Neutrophil (primary cell): ENCODE measurements around the gene KLHL4.
"Not testable (repeated sequence)": the region's sequence is repeated elsewhere in the genome, so short reads cannot be mapped to it uniquely, and the experiment has no call there.

Experiments used
- H3K27ac ChIP-seq: fragments of 200-600 bp; sonication (generic); 2 replicates; pipeline ENCODE4 v1.5.1; 2016; ENCODE audit warnings: mild to moderate bottlenecking, moderate library complexity
- H3K27me3 ChIP-seq: fragments of 200-600 bp; sonication (generic); 2 replicates; pipeline ENCODE4 v1.6.0; 2016; ENCODE audit warnings: mild to moderate bottlenecking
- H3K36me3 ChIP-seq: fragments of 200-600 bp; sonication (generic); 2 replicates; pipeline ENCODE4 v1.5.1; 2017
- H3K4me1 ChIP-seq, 2 experiments: fragments of 200-600 bp in 1 of 2; sonication (generic) in 1 of 2; 1 replicate in 1 of 2; 2 replicates in 1 of 2; pipeline versions ENCODE4 v1.5.1 to v1.6.1; 2013 to 2016; ENCODE audit warnings: low read depth in 1 of 2, low read length in 1 of 2, mild to moderate bottlenecking in 1 of 2, moderate library complexity in 1 of 2; ENCODE audit not compliant: control insufficient read depth in 1 of 2, insufficient read depth in 1 of 2
- H3K4me3 ChIP-seq, 2 experiments: fragments of 200-600 bp in 1 of 2; sonication (generic) in 1 of 2; 1 replicate in 1 of 2; 2 replicates in 1 of 2; pipeline ENCODE4 v1.5.1; 2013 to 2016; ENCODE audit warnings: low read depth in 1 of 2, low read length in 1 of 2, mild to moderate bottlenecking in 1 of 2, moderate library complexity in 1 of 2
- H3K9me3 ChIP-seq: fragments of 200-600 bp; sonication (generic); 2 replicates; pipeline ENCODE4 v1.5.1; 2016
- TF ChIP-seq, protein P1 (sequence below): fragments of 200-600 bp; sonication (generic); IDR thresholded peaks from 2 replicates; pipeline ENCODE4 v1.5.1; 2016; ENCODE audit warnings: antibody characterized with exemption

KLHL4 gene, protein sequence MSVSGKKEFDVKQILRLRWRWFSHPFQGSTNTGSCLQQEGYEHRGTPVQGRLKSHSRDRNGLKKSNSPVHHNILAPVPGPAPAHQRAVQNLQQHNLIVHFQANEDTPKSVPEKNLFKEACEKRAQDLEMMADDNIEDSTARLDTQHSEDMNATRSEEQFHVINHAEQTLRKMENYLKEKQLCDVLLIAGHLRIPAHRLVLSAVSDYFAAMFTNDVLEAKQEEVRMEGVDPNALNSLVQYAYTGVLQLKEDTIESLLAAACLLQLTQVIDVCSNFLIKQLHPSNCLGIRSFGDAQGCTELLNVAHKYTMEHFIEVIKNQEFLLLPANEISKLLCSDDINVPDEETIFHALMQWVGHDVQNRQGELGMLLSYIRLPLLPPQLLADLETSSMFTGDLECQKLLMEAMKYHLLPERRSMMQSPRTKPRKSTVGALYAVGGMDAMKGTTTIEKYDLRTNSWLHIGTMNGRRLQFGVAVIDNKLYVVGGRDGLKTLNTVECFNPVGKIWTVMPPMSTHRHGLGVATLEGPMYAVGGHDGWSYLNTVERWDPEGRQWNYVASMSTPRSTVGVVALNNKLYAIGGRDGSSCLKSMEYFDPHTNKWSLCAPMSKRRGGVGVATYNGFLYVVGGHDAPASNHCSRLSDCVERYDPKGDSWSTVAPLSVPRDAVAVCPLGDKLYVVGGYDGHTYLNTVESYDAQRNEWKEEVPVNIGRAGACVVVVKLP

DNA sequence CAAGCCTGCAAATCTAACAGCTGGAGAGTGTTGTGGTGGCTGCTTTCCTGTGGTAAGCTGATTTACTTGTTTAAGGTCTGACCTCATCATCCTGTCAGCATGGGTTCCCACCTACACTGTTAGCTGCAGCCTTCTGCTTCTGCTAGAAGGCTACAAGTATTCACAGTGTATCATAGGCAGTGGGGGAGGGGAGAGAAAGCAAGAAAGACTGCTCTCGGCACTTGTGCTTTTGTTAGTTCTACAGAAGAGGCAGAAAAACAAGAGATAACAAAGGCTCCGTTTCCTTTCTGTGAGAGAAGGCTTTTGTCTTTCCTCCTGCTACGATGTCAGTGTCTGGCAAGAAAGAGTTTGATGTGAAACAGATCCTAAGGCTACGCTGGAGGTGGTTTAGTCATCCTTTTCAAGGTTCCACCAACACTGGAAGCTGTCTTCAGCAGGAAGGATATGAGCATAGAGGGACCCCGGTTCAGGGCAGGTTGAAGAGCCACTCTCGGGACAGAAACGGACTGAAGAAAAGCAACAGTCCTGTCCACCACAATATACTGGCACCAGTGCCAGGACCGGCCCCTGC lies at the start of gene KLHL4:
Gene KLHL4 (plus strand): TSS at position 232 of the 571 bp plus-strand sequence. CDS start 92 bp downstream, at position 324.
- H3K4me3 ChIP-seq = no peak within 1 kb of the TSS
- H3K4me1 ChIP-seq = no peaks in the 10 kb centered on the region
- no peaks in the 10 kb centered on the region for H3K36me3 ChIP-seq
- no peaks in the 10 kb centered on the region for H3K9me3 ChIP-seq
- H3K27me3 ChIP-seq = no peaks in the 10 kb centered on the region
- TF ChIP-seq, protein P1, sequence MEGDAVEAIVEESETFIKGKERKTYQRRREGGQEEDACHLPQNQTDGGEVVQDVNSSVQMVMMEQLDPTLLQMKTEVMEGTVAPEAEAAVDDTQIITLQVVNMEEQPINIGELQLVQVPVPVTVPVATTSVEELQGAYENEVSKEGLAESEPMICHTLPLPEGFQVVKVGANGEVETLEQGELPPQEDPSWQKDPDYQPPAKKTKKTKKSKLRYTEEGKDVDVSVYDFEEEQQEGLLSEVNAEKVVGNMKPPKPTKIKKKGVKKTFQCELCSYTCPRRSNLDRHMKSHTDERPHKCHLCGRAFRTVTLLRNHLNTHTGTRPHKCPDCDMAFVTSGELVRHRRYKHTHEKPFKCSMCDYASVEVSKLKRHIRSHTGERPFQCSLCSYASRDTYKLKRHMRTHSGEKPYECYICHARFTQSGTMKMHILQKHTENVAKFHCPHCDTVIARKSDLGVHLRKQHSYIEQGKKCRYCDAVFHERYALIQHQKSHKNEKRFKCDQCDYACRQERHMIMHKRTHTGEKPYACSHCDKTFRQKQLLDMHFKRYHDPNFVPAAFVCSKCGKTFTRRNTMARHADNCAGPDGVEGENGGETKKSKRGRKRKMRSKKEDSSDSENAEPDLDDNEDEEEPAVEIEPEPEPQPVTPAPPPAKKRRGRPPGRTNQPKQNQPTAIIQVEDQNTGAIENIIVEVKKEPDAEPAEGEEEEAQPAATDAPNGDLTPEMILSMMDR = no peak
- no peak within 1 kb of the TSS for H3K27ac ChIP-seq

DNA sequence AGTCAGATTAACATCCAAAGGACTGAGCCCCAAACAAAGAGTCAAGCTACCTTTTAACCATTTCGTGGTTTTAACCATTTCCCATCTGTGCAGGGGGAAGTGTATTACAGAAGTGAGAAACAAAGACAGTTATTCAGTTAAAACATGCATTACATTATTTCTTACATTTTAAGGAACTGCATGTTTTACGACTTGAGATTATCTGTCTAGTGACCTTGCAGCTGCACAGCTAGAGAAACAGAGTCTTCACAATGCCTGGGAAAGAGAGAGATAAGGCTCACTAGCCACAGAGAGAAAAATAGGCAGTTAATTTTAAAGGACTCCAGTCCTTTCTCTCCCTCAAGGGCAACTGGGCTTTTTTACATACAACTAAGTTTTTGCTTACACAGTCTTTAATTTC lies 48.7 kb upstream of the KLHL4 start:
- TF ChIP-seq, protein P1 = no peak
- Histone ChIP-seq H3K9me3 (no peaks in the 10 kb centered on the region), H3K4me1 (no peaks in the 10 kb centered on the region), H3K36me3 (no peaks in the 10 kb centered on the region), H3K27me3 (no peaks in the 10 kb centered on the region), H3K4me3 (no peak overlapping the region), H3K27ac (no peak overlapping the region)

DNA sequence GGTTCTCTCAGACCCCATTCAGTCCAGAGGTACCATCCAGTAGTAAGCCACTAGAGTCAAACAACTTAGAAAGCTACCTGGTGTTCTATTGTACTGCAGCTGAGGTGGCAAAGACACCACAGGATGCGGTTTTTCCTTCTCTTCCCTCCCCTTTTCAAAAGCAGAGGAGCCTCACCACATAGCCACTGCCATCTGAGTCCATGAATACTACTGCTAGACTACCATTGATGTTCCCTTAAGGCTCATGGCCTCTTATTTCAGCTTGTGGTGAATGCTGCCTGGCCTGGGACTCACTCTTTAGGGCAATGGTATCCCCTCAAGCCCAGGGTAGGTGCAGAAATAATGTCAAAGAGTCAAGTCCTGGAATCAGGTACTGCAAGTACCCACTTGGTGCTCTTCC lies 41.8 kb upstream of the KLHL4 start:
- TF ChIP-seq, protein P1 = no peak
- Histone ChIP-seq H3K4me1 (no peaks in the 10 kb centered on the region), H3K4me3 (no peak overlapping the region), H3K9me3 (no peaks in the 10 kb centered on the region), H3K27ac (no peak overlapping the region), H3K36me3 (no peaks in the 10 kb centered on the region), H3K27me3 (no peaks in the 10 kb centered on the region)

DNA sequence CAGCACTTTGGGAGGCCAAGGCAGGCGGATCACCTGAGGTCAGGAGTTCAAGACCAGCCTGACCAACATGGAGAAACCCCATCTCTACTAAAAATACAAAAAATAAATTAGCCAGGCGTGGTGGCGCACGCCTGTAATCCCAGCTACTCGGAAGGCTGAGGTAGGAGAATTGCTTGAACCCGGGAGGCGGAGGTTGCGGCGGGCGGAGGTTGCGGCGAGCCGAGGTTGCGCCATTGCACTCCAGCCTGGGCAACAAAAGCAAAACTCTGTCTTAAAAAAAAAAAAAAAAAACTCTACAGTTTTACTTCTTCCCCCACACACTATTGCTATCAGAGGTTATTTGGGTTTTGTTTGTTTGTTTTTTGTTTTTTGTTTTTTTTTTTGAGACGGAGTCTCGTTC lies 38.9 kb upstream of the KLHL4 start:
- H3K27ac ChIP-seq, H3K9me3 ChIP-seq, H3K4me1 ChIP-seq, H3K36me3 ChIP-seq, H3K27me3 ChIP-seq, H3K4me3 ChIP-seq: not testable (repeated sequence)

DNA sequence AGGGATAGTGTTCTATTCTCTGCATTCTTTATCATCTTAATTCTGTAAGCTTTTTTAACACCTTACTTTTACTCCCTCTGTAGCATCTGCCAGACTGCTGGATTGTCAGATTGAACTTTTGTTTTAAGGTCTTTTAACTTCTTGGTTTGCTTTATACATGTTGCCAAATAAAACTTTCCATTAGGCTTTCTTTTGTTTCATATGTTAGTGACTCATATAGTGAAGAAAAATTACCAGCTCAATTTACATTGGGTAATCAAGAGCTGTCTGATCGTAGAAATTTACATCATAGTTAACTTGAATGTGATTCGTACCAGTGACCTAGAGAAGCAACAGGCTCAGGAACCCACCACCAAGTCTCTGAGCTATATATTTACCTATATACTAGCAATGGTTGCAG lies 28.5 kb upstream of the KLHL4 start:
- no peaks in the 10 kb centered on the region for H3K4me1 ChIP-seq
- no peaks in the 10 kb centered on the region for H3K9me3 ChIP-seq
- H3K4me3 ChIP-seq = no peak overlapping the region
- TF ChIP-seq, protein P1 = no peak
- no peaks in the 10 kb centered on the region for H3K36me3 ChIP-seq
- H3K27ac ChIP-seq = no peak overlapping the region
- no peaks in the 10 kb centered on the region for H3K27me3 ChIP-seq

DNA sequence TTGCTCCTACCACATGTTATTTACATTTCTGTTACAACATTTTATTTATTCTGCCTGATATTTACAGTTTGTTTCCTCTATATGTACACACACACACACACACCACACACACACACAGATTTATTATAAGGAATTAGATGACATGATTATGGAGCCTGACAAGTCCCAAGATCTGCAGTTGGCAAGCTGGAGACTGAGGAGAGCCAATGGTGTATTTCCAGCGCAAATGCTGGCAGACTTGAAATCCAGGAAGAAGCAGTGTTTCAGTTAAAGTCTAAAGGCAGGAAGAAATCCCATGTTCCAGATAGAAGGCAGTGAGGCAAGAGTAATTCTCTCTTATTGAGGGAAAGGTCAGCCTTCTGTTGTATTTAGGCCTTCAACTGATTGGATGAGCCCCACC lies 1.8 kb upstream of the KLHL4 start:
- Histone ChIP-seq H3K4me1 (no peaks in the 10 kb centered on the region), H3K36me3 (no peaks in the 10 kb centered on the region), H3K9me3 (no peaks in the 10 kb centered on the region), H3K4me3 (no peak overlapping the region), H3K27ac (no peak overlapping the region), H3K27me3 (no peaks in the 10 kb centered on the region)
- TF ChIP-seq, protein P1 = no peak
